ENCODE data around the gene LARP4B. TPM values are rescaled to one million over a fixed set of nuclear protein-coding genes. Genes with fewer than 3 reads are reported as not detected.
"Not testable (repeated sequence)": the region's sequence is repeated elsewhere in the genome, so short reads cannot be mapped to it uniquely, and the experiment has no call there.

Gene LARP4B
- total and polyA plus RNA-seq, 4 donors, result 5.5 to 20.4 (median 12.1) TPM

DNA sequence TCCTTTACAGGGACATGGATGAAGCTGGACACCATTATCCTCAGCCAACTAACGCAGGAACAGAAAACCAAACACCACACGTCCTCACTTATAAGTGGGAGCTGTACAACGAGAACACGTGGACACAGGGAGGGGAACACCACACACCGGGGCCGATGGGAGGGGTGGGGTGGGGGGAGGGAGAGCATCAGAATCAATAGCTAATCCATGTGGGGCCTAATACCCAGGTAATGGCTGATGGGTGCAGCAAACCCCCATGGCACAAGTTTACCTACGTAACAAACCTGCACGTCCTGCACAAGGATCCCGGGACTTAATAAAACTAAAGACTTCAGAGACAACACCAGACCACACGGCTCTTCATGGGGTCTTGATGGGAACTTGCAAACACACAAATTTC is 159.9 kb downstream of the LARP4B start (continued):
- TF ChIP-seq, protein P1, sequence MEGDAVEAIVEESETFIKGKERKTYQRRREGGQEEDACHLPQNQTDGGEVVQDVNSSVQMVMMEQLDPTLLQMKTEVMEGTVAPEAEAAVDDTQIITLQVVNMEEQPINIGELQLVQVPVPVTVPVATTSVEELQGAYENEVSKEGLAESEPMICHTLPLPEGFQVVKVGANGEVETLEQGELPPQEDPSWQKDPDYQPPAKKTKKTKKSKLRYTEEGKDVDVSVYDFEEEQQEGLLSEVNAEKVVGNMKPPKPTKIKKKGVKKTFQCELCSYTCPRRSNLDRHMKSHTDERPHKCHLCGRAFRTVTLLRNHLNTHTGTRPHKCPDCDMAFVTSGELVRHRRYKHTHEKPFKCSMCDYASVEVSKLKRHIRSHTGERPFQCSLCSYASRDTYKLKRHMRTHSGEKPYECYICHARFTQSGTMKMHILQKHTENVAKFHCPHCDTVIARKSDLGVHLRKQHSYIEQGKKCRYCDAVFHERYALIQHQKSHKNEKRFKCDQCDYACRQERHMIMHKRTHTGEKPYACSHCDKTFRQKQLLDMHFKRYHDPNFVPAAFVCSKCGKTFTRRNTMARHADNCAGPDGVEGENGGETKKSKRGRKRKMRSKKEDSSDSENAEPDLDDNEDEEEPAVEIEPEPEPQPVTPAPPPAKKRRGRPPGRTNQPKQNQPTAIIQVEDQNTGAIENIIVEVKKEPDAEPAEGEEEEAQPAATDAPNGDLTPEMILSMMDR (IDR thresholded peaks at IDR 0.05; ENCODE audit: low read depth, low read length, missing input control), result no peak

DNA sequence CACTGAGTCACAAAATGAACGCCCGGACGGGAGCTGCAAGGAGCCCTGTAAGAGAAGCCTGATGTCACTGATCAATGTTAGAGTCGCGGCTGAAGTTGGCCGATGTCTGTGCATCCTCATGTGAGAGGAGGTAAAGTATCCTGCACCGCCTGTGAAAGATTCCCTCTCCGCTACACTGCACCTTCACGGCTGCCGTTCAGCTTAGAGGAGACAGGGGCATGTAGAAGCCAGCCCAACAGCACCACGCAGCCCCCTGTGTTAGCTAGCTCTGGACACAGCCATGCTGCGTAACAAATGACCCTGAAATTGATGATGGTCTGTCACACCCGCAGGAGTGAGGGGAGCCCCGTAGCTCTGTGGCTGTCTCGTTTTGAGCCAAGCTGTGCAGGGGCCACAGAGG is 160.5 kb downstream of the LARP4B start:
- Histone ChIP-seq H3K27ac (ENCODE audit: low read depth in 1 of 2, low read length in 2 of 2) (no peak overlapping the region), H3K36me3 (ENCODE audit: control insufficient read depth in 4 of 4, insufficient read depth in 3 of 4, low read depth in 1 of 4, low read length in 3 of 4) (no peaks in the 10 kb centered on the region), H3K9ac (ENCODE audit: low read depth in 1 of 2, low read length in 2 of 2) (no peak overlapping the region), H3K27me3 (ENCODE audit: control insufficient read depth in 4 of 4, insufficient read depth in 4 of 4, low read length in 3 of 4) (no peaks in the 10 kb centered on the region), H3K9me3 (ENCODE audit: control insufficient read depth in 4 of 4, low read length in 3 of 4) (peaks cover 0 to 4% (median 2%) of the 10 kb centered on the region in 4 donors), H3K4me3 (ENCODE audit: low read depth in 1 of 3, low read length in 3 of 3) (no peak overlapping the region), H3K4me1 (ENCODE audit: control insufficient read depth in 4 of 4, insufficient read depth in 4 of 4, low read length in 3 of 4) (no peaks in the 10 kb centered on the region)
- 93% methylated on average over 15 of the region's 15 CpGs for WGBS
- no peak for DNase-seq (ENCODE audit: low spot score)
- TF ChIP-seq TAF1 (conservative IDR thresholded peaks at IDR 0.05) (no peak), JUND (IDR thresholded peaks at IDR 0.05) (no peak), FOXA1 (IDR thresholded peaks at IDR 0.05) (no peak), FOXA2 (IDR thresholded peaks at IDR 0.05) (no peak), RXRA (IDR thresholded peaks at IDR 0.05) (no peak), ATF3 (IDR thresholded peaks at IDR 0.05) (no peak)
- TF ChIP-seq, protein P2, sequence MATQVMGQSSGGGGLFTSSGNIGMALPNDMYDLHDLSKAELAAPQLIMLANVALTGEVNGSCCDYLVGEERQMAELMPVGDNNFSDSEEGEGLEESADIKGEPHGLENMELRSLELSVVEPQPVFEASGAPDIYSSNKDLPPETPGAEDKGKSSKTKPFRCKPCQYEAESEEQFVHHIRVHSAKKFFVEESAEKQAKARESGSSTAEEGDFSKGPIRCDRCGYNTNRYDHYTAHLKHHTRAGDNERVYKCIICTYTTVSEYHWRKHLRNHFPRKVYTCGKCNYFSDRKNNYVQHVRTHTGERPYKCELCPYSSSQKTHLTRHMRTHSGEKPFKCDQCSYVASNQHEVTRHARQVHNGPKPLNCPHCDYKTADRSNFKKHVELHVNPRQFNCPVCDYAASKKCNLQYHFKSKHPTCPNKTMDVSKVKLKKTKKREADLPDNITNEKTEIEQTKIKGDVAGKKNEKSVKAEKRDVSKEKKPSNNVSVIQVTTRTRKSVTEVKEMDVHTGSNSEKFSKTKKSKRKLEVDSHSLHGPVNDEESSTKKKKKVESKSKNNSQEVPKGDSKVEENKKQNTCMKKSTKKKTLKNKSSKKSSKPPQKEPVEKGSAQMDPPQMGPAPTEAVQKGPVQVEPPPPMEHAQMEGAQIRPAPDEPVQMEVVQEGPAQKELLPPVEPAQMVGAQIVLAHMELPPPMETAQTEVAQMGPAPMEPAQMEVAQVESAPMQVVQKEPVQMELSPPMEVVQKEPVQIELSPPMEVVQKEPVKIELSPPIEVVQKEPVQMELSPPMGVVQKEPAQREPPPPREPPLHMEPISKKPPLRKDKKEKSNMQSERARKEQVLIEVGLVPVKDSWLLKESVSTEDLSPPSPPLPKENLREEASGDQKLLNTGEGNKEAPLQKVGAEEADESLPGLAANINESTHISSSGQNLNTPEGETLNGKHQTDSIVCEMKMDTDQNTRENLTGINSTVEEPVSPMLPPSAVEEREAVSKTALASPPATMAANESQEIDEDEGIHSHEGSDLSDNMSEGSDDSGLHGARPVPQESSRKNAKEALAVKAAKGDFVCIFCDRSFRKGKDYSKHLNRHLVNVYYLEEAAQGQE (IDR thresholded peaks at IDR 0.05), result no peak

GRCh38 chr10:770048-770712 is 161.3 kb downstream of the LARP4B start:
- not testable (repeated sequence) for H3K27ac ChIP-seq (ENCODE audit: low read depth in 1 of 2, low read length in 2 of 2); H3K9me3 ChIP-seq (ENCODE audit: control insufficient read depth in 4 of 4, low read length in 3 of 4); H3K27me3 ChIP-seq (ENCODE audit: control insufficient read depth in 4 of 4, insufficient read depth in 4 of 4, low read length in 3 of 4); H3K9ac ChIP-seq (ENCODE audit: low read depth in 1 of 2, low read length in 2 of 2); DNase-seq (ENCODE audit: low spot score); H3K36me3 ChIP-seq (ENCODE audit: control insufficient read depth in 4 of 4, insufficient read depth in 3 of 4, low read depth in 1 of 4, low read length in 3 of 4); H3K4me1 ChIP-seq (ENCODE audit: control insufficient read depth in 4 of 4, insufficient read depth in 4 of 4, low read length in 3 of 4); H3K4me3 ChIP-seq (ENCODE audit: low read depth in 1 of 3, low read length in 3 of 3)
- 92% methylated on average over 13 of the region's 13 CpGs for WGBS

- H3K36me3 ChIP-seq (ENCODE audit: control insufficient read depth in 4 of 4, insufficient read depth in 3 of 4, low read depth in 1 of 4, low read length in 3 of 4), result no peaks in the 10 kb centered on the region
- no peaks in the 10 kb centered on the region for H3K27me3 ChIP-seq (ENCODE audit: control insufficient read depth in 4 of 4, insufficient read depth in 4 of 4, low read length in 3 of 4)
- no peaks in the 10 kb centered on the region for H3K4me1 ChIP-seq (ENCODE audit: control insufficient read depth in 4 of 4, insufficient read depth in 4 of 4, low read length in 3 of 4)
- no peak overlapping the region for H3K27ac ChIP-seq (ENCODE audit: low read depth in 1 of 2, low read length in 2 of 2)
- H3K9ac ChIP-seq (ENCODE audit: low read depth in 1 of 2, low read length in 2 of 2), result no peak overlapping the region
- no peak overlapping the region for H3K4me3 ChIP-seq (ENCODE audit: low read depth in 1 of 3, low read length in 3 of 3)
- DNase-seq (ENCODE audit: low spot score), result no peak
- H3K9me3 ChIP-seq (ENCODE audit: control insufficient read depth in 4 of 4, low read length in 3 of 4), result peaks cover 0 to 5% (median 2%) of the 10 kb centered on the region in 4 donors
- 97% methylated on average over 2 of the region's 2 CpGs for WGBS
- no peak for TF ChIP-seq HNF4A (conservative IDR thresholded peaks at IDR 0.05)
- TF ChIP-seq, protein P1 (IDR thresholded peaks at IDR 0.05; ENCODE audit: low read depth, low read length, missing input control), result no peak
- TF ChIP-seq RAD21 (IDR thresholded peaks at IDR 0.05), result no peak
- TF ChIP-seq, protein P2 (IDR thresholded peaks at IDR 0.05), result no peak
- TF ChIP-seq HNF4G (IDR thresholded peaks at IDR 0.05), result no peak
- no peak for TF ChIP-seq YY1 (IDR thresholded peaks at IDR 0.05)
- no peak for TF ChIP-seq FOXA2 (IDR thresholded peaks at IDR 0.05)
- no peak for TF ChIP-seq GABPA (IDR thresholded peaks at IDR 0.05 in 1 of 2, conservative IDR thresholded peaks at IDR 0.05 in 1 of 2)
These were observed 163.7 kb downstream of the LARP4B start for GRCh38 chr10:767794-768193.
